Caco-2 (cell line): Measurements from ENCODE around the gene NECAP2. TPM values are rescaled to one million over a fixed set of nuclear protein-coding genes. Genes with fewer than 3 reads are reported as not detected.
"Not testable (repeated sequence)": the region's sequence is repeated elsewhere in the genome, so short reads cannot be mapped to it uniquely, and the experiment has no call there.

ENCODE experiments used
- BruUV-seq: library from RNA; stranded (reverse); fragments of 400-500 nt; replicated peaks from 2 replicates; lab custom pipeline; 2021; lab: Mats Ljungman, UMichigan
- CTCF ChIA-PET: fragments of 300-600 bp; sonication (Branson Sonifier 250); formaldehyde crosslinking; loops from one replicate; lab custom pipeline; 2022; ENCODE audit warnings: antibody characterized with exemption; lab: Charles Lee
- POLR2A ChIA-PET: fragments of 300-600 bp; sonication (Branson Sonifier 250); formaldehyde crosslinking; loops from one replicate; lab custom pipeline; 2022; ENCODE audit warnings: antibody characterized with exemption; lab: Charles Lee
- DNase-seq, 2 experiments: peaks; one replicate each; pipeline versions ENCODE4 v3.0.0 to v3.0.0-alpha.2; 2020 to 2022
- H3K27me3 ChIP-seq: replicated peaks from 2 replicates; pipeline ENCODE4 v1.6.0; 2011; ENCODE audit warnings: low read length; ENCODE audit not compliant: control insufficient read depth, insufficient read depth
- H3K36me3 ChIP-seq: 2 replicates; pipeline ENCODE4 v1.5.1; 2011; ENCODE audit warnings: low read length; ENCODE audit not compliant: control insufficient read depth, insufficient read depth
- H3K4me1 ChIP-seq: fragments of 250-450 bp; sonication (Bioruptor Pico); 2 replicates; pipeline ENCODE4 v1.5.1; 2020; ENCODE audit warnings: mild to moderate bottlenecking
- H3K4me3 ChIP-seq: 2 replicates; pipeline ENCODE4 v1.5.1; 2011; ENCODE audit warnings: low read depth, mild to moderate bottlenecking, control low read depth, low read length
- H3K9me3 ChIP-seq: fragments of 250-450 bp; sonication (Bioruptor Pico); 2 replicates; pipeline ENCODE4 v1.5.1; 2020; ENCODE audit warnings: mild to moderate bottlenecking, moderate library complexity
- H3K27ac Mint-ChIP-seq: one replicate; pipeline ENCODE4 v1.8.0; 2022; ENCODE audit warnings: mixed read lengths; ENCODE audit not compliant: unreplicated experiment
- H3K27me3 Mint-ChIP-seq: one replicate; pipeline ENCODE4 v1.8.0; 2022; ENCODE audit warnings: mixed read lengths; ENCODE audit not compliant: insufficient read depth, unreplicated experiment
- H3K36me3 Mint-ChIP-seq: one replicate; pipeline ENCODE4 v1.8.0; 2022; ENCODE audit warnings: mild to moderate bottlenecking, mixed read lengths; ENCODE audit not compliant: insufficient read depth, unreplicated experiment
- H3K4me1 Mint-ChIP-seq: one replicate; pipeline ENCODE4 v1.8.0; 2022; ENCODE audit warnings: low read depth, mixed read lengths; ENCODE audit not compliant: unreplicated experiment
- H3K4me3 Mint-ChIP-seq: one replicate; pipeline ENCODE4 v1.8.0; 2022; ENCODE audit warnings: mild to moderate bottlenecking, moderate library complexity, mixed read lengths; ENCODE audit not compliant: unreplicated experiment
- H3K9me3 Mint-ChIP-seq: one replicate; pipeline ENCODE4 v1.8.0; 2022; ENCODE audit warnings: mixed read lengths; ENCODE audit not compliant: unreplicated experiment
- intact Hi-C: fragments of 100-400 bp; cut with micrococcal nuclease; formaldehyde crosslinking; loops from one replicate; pipeline ENCODE4 v1.10.0; 2022; ENCODE audit not compliant: unreplicated experiment
- total RNA-seq: library from RNA; stranded (reverse); gene quantifications from 2 replicates; pipeline ENCODE4 v1.2.3, GENCODE V29; 2022
- TF ChIP-seq, protein P1 (sequence below), 2 experiments: fragments of 200-600 bp in 1 of 2; IDR thresholded peaks; 1 replicate in 1 of 2; 2 replicates in 1 of 2; pipeline versions ENCODE4 v1.5.1 to v1.8.0; 2011 to 2022; ENCODE audit warnings: antibody characterized with exemption in 1 of 2, control low read depth in 1 of 2, inconsistent platforms in 1 of 2, low read depth in 1 of 2, low read length in 1 of 2, mild to moderate bottlenecking in 1 of 2, moderate library complexity in 1 of 2; ENCODE audit not compliant: insufficient read depth in 1 of 2, severe bottlenecking in 1 of 2, unreplicated experiment in 1 of 2

Gene NECAP2
- total RNA-seq, 1 experiment from 2014 or later = 29.4 TPM

- CTCF ChIA-PET = no interaction called here
- Mint-ChIP-seq H3K27ac (no peak overlapping the region), H3K36me3 (no peaks in the 10 kb centered on the region), H3K9me3 (no peaks in the 10 kb centered on the region), H3K4me1 (no peaks in the 10 kb centered on the region), H3K4me3 (peak overlapping the region; percentile 85), H3K27me3 (no peaks in the 10 kb centered on the region)
- Histone ChIP-seq H3K27me3 (no peaks in the 10 kb centered on the region), H3K9me3 (no peaks in the 10 kb centered on the region), H3K4me1 (no peaks in the 10 kb centered on the region), H3K4me3 (peak overlapping the region; percentile 79), H3K36me3 (no peaks in the 10 kb centered on the region)
- BruUV-seq = no TSS peak
- POLR2A ChIA-PET = no interaction called here
- TF ChIP-seq, protein P1, sequence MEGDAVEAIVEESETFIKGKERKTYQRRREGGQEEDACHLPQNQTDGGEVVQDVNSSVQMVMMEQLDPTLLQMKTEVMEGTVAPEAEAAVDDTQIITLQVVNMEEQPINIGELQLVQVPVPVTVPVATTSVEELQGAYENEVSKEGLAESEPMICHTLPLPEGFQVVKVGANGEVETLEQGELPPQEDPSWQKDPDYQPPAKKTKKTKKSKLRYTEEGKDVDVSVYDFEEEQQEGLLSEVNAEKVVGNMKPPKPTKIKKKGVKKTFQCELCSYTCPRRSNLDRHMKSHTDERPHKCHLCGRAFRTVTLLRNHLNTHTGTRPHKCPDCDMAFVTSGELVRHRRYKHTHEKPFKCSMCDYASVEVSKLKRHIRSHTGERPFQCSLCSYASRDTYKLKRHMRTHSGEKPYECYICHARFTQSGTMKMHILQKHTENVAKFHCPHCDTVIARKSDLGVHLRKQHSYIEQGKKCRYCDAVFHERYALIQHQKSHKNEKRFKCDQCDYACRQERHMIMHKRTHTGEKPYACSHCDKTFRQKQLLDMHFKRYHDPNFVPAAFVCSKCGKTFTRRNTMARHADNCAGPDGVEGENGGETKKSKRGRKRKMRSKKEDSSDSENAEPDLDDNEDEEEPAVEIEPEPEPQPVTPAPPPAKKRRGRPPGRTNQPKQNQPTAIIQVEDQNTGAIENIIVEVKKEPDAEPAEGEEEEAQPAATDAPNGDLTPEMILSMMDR (IDR thresholded peaks at IDR 0.05; ENCODE audit: insufficient read depth in 1 of 2, low read depth in 1 of 2, low read length in 1 of 2, severe bottlenecking in 1 of 2, unreplicated experiment in 1 of 2) = no peak
- intact Hi-C loops = no loop called here
- DNase-seq = peak; percentile 91 to 95
Measured at GRCh38 chr1:16498573-16499413, 58.3 kb downstream of the NECAP2 start.

DNA sequence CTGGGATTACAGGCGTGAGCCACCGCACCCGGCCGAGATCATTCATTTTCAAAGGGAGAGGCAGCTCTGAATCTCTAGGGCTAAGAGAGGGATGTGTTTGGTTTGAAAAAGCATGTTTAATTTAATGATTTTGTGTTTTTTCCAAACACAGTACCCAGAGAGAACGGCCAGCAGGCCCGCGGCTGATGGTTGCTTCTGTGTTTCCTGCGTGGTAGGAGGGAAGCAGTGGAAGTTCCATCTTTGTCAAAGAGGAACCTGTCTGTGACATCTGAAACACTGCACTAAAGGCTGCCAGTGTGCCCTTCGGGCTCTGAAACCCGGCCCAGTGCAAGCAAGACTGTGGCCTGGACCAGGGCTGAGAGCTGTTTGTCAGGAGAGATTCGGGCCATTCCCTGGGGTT, 59.9 kb downstream of the NECAP2 start:
- H3K4me3 ChIP-seq, H3K4me1 Mint-ChIP-seq, H3K4me3 Mint-ChIP-seq, BruUV-seq, H3K9me3 ChIP-seq, H3K27me3 ChIP-seq, POLR2A ChIA-PET, H3K36me3 ChIP-seq, DNase-seq, intact Hi-C loops, H3K27me3 Mint-ChIP-seq, H3K36me3 Mint-ChIP-seq, H3K9me3 Mint-ChIP-seq, H3K27ac Mint-ChIP-seq, H3K4me1 ChIP-seq: not testable (repeated sequence)
- CTCF ChIA-PET = interaction anchor here (0.7 kb wide), 1 partner anchor 400 kb away, joined by 6 read pairs; no protein-coding TSS in a partner anchor

- not testable (repeated sequence) for H3K9me3 Mint-ChIP-seq
Measured at GRCh38 chr1:16500975-16501374, 60.5 kb downstream of the NECAP2 start.

DNA sequence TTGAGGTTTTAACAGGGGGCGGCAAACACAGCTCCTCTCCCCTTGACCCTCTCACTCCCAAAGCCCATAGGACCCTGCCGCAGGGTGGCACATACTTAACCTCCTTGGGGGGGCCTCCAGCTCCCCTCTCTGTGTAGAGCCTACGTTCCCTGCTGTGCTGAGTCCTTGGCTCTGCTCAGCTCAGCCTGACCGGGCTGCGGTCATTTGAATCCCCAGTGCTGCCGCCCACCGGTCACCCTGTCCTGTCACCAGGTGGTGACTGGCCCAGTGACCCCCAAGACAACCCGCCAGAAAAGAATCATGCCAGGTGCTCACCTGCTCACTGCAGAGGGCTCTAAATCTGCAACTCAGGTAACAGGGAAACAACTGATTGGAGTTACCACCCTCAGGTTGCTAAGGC, 60.9 kb downstream of the NECAP2 start:
- H3K36me3 ChIP-seq, H3K27ac Mint-ChIP-seq: not testable (repeated sequence)

More at GRCh38 chr1:16500975-16501374, 60.5 kb downstream of the NECAP2 start:
- H3K36me3 ChIP-seq, BruUV-seq, H3K4me1 Mint-ChIP-seq, H3K27ac Mint-ChIP-seq, CTCF ChIA-PET, H3K9me3 ChIP-seq, H3K4me1 ChIP-seq, H3K27me3 ChIP-seq, POLR2A ChIA-PET, H3K36me3 Mint-ChIP-seq, intact Hi-C loops, DNase-seq, H3K4me3 ChIP-seq, H3K4me3 Mint-ChIP-seq, H3K27me3 Mint-ChIP-seq: not testable (repeated sequence)

More for the DNA sequence above, 60.9 kb downstream of the NECAP2 start:
- H3K9me3 Mint-ChIP-seq, CTCF ChIA-PET, H3K27me3 Mint-ChIP-seq, POLR2A ChIA-PET, BruUV-seq, H3K4me3 ChIP-seq, H3K9me3 ChIP-seq, intact Hi-C loops, H3K36me3 Mint-ChIP-seq, H3K4me1 ChIP-seq, DNase-seq, H3K4me1 Mint-ChIP-seq, H3K4me3 Mint-ChIP-seq, H3K27me3 ChIP-seq: not testable (repeated sequence)
